H9 (cell line): Measurements from ENCODE around the gene PLEKHO2. TPM values are rescaled to one million over a fixed set of nuclear protein-coding genes. Genes with fewer than 3 reads are reported as not detected.

Experiments used
- DNase-seq: peaks from one replicate; pipeline ENCODE4 v3.0.0-alpha.2; 2017
- H2AFZ ChIP-seq: one replicate; pipeline ENCODE4 v1.6.1; 2013; ENCODE audit warnings: mild to moderate bottlenecking, low read length, control low read depth, moderate library complexity
- H2AK5ac ChIP-seq: 2 replicates; pipeline ENCODE4 v1.6.1; 2013; ENCODE audit warnings: low read length, control low read depth, mixed read lengths; ENCODE audit not compliant: insufficient read length
- H2BK120ac ChIP-seq: one replicate; pipeline ENCODE4 v1.6.1; 2013; ENCODE audit warnings: low read depth, mild to moderate bottlenecking, low read length, control low read depth, inconsistent platforms; ENCODE audit not compliant: poor library complexity, severe bottlenecking
- H2BK12ac ChIP-seq: 2 replicates; pipeline ENCODE4 v1.6.1; 2013; ENCODE audit warnings: low read length, control low read depth, mixed read lengths, low read depth; ENCODE audit not compliant: insufficient read length
- H2BK15ac ChIP-seq: 2 replicates; pipeline ENCODE4 v1.6.1; 2013; ENCODE audit warnings: low read depth, low read length, control low read depth
- H2BK20ac ChIP-seq: one replicate; pipeline ENCODE4 v1.6.1; 2013; ENCODE audit warnings: low read depth, mild to moderate bottlenecking, low read length, control low read depth, inconsistent platforms; ENCODE audit not compliant: poor library complexity, severe bottlenecking
- H2BK5ac ChIP-seq: 2 replicates; pipeline ENCODE4 v1.6.1; 2013; ENCODE audit warnings: low read length, control low read depth, mixed read lengths; ENCODE audit not compliant: insufficient read length
- H3K14ac ChIP-seq: 2 replicates; pipeline ENCODE4 v1.6.1; 2013; ENCODE audit warnings: low read length, control low read depth; ENCODE audit not compliant: insufficient read depth
- H3K18ac ChIP-seq: 2 replicates; pipeline ENCODE4 v1.6.1; 2013; ENCODE audit warnings: low read depth, mild to moderate bottlenecking, mixed read lengths, low read length, control low read depth; ENCODE audit not compliant: insufficient read length
- H3K23ac ChIP-seq: 2 replicates; pipeline ENCODE4 v1.6.1; 2013; ENCODE audit warnings: low read length, control low read depth, mixed read lengths, low read depth; ENCODE audit not compliant: insufficient read length
- H3K23me2 ChIP-seq: 2 replicates; pipeline ENCODE4 v1.6.1; 2013; ENCODE audit warnings: low read depth, mild to moderate bottlenecking, mixed read lengths, low read length, control low read depth; ENCODE audit not compliant: insufficient read length, poor library complexity, severe bottlenecking
- H3K27ac ChIP-seq: 2 replicates; pipeline ENCODE4 v1.5.1; 2013; ENCODE audit warnings: low read length, control low read depth, mixed read lengths, low read depth; ENCODE audit not compliant: insufficient read length
- H3K27me3 ChIP-seq: 2 replicates; pipeline ENCODE4 v1.6.1; 2013; ENCODE audit warnings: low read length, control low read depth, inconsistent platforms; ENCODE audit not compliant: insufficient read depth
- H3K4ac ChIP-seq: 2 replicates; pipeline ENCODE4 v1.6.1; 2013; ENCODE audit warnings: low read depth, mild to moderate bottlenecking, control low read depth, inconsistent platforms, low read length, moderate library complexity
- H3K4me1 ChIP-seq: 2 replicates; pipeline ENCODE4 v1.6.1; 2013; ENCODE audit warnings: low read length, control low read depth, inconsistent platforms; ENCODE audit not compliant: insufficient read depth
- H3K4me2 ChIP-seq: 2 replicates; pipeline ENCODE4 v1.6.1; 2013; ENCODE audit warnings: low read length, control low read depth, mixed read lengths; ENCODE audit not compliant: insufficient read length, insufficient read depth
- H3K56ac ChIP-seq: 2 replicates; pipeline ENCODE4 v1.6.1; 2013; ENCODE audit warnings: low read depth, mild to moderate bottlenecking, mixed read lengths, low read length, control low read depth; ENCODE audit not compliant: insufficient read length
- H3K79me1 ChIP-seq: 2 replicates; pipeline ENCODE4 v1.6.1; 2013; ENCODE audit warnings: low read depth, mild to moderate bottlenecking, moderate library complexity, low read length, control low read depth, inconsistent platforms; ENCODE audit not compliant: insufficient read depth, poor library complexity, severe bottlenecking
- H3K79me2 ChIP-seq: 2 replicates; pipeline ENCODE4 v1.6.1; 2013; ENCODE audit warnings: low read length, control low read depth, inconsistent platforms; ENCODE audit not compliant: insufficient read depth
- H3K9ac ChIP-seq: 2 replicates; pipeline ENCODE4 v1.6.1; 2013; ENCODE audit warnings: low read length, control low read depth, mixed read lengths; ENCODE audit not compliant: insufficient read length; ENCODE audit errors: extremely low read depth
- H3K9me3 ChIP-seq: one replicate; pipeline ENCODE4 v1.6.1; 2013; ENCODE audit warnings: low read depth, low read length, inconsistent platforms; ENCODE audit not compliant: control insufficient read depth
- H3T11ph ChIP-seq: one replicate; pipeline ENCODE4 v1.6.1; 2013; ENCODE audit warnings: mild to moderate bottlenecking, low read length, control low read depth, inconsistent platforms
- H4K20me1 ChIP-seq: one replicate; pipeline ENCODE4 v1.6.1; 2013; ENCODE audit not compliant: control insufficient read depth, insufficient read length, insufficient read depth
- H4K5ac ChIP-seq: 2 replicates; pipeline ENCODE4 v1.6.1; 2013; ENCODE audit warnings: low read depth, mild to moderate bottlenecking, mixed read lengths, low read length, control low read depth; ENCODE audit not compliant: insufficient read length
- H4K8ac ChIP-seq: replicated peaks from 2 replicates; pipeline ENCODE4 v1.6.1; 2013; ENCODE audit warnings: low read length, control low read depth, mixed read lengths, low read depth; ENCODE audit not compliant: insufficient read length
- H4K91ac ChIP-seq: 2 replicates; pipeline ENCODE4 v1.6.1; 2013; ENCODE audit warnings: low read depth, mild to moderate bottlenecking, moderate library complexity, mixed read lengths, low read length, control low read depth; ENCODE audit not compliant: insufficient read length
- H3K27ac Mint-ChIP-seq, 3 experiments: 2 replicates in 2 of 3; 3 replicates in 1 of 3; pipeline ENCODE4 v1.8.0; 2020 to 2021; ENCODE audit warnings: mixed read lengths in 3 of 3, mild to moderate bottlenecking in 1 of 3, moderate library complexity in 1 of 3
- H3K27me3 Mint-ChIP-seq: 2 replicates; pipeline ENCODE4 v1.8.0; 2021; ENCODE audit warnings: low read depth, mild to moderate bottlenecking, moderate library complexity, mixed read lengths
- H3K36me3 Mint-ChIP-seq, 3 experiments: 2 replicates in 2 of 3; 3 replicates in 1 of 3; pipeline ENCODE4 v1.8.0; 2020 to 2021; ENCODE audit warnings: low read depth in 3 of 3, mixed read lengths in 3 of 3; ENCODE audit not compliant: insufficient read depth in 1 of 3
- H3K4me1 Mint-ChIP-seq, 2 experiments: 2 replicates each; pipeline ENCODE4 v1.8.0; 2020; ENCODE audit warnings: mixed read lengths in 2 of 2
- H3K4me3 Mint-ChIP-seq, 2 experiments: 2 replicates in 1 of 2; 3 replicates in 1 of 2; pipeline ENCODE4 v1.8.0; 2020 to 2021; ENCODE audit warnings: mild to moderate bottlenecking in 2 of 2, mixed read lengths in 2 of 2, moderate library complexity in 1 of 2
- H3K9me3 Mint-ChIP-seq, 2 experiments: 2 replicates in 1 of 2; 3 replicates in 1 of 2; pipeline ENCODE4 v1.8.0; 2020; ENCODE audit warnings: mild to moderate bottlenecking in 2 of 2, mixed read lengths in 2 of 2, moderate library complexity in 1 of 2
- WGBS: extraction: QIAGEN DNeasy Blood & Tissue Kit; methylation state at CpG from one replicate; pipeline ENCODE4 v1.1.7; 2013; ENCODE audit warnings: missing lambda C conversion rate, low lambda C conversion rate, mixed read lengths; ENCODE audit not compliant: insufficient read length; ENCODE audit errors: extremely low coverage; 5-methylcytosine and 5-hydroxymethylcytosine counted together
- total RNA-seq: library from RNA; stranded (reverse); gene quantifications from 2 replicates; pipeline ENCODE4 v1.2.1, GENCODE V29; 2021
- TF ChIP-seq, protein P1 (sequence below): fragments of 200-600 bp; sonication (generic); conservative IDR thresholded peaks from 3 replicates; pipeline ENCODE4 v1.8.0; 2021; ENCODE audit warnings: antibody characterized with exemption, mild to moderate bottlenecking

Gene PLEKHO2
- total RNA-seq, 1 experiment from 2014 or later = 18.1 TPM

DNA sequence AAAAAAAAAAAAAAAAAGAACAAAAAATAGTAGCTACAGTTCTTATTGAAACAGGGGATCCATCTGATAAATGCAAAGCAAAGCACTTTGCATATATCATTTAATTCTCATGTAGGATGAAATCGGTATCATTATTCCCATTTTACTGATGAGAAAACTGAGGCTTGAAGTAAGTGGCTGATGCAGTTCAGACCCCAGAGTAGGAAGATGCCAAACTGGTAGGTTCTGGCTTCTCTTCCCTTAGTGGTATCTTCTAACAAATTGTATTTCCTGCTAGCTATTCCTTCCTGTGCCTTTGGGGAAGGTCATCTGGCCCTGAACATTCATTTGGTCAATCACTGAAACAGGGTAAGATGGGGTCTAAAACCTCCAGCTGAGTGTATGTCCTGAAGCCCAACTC lies 38.2 kb upstream of the PLEKHO2 start:
- Mint-ChIP-seq H3K4me3 (no peak overlapping the region), H3K36me3 (peaks cover 7 to 10% (median 9%) of the 10 kb centered on the region in 3 experiments), H3K27ac (no peak overlapping the region), H3K9me3 (peaks cover 5 to 8% of the 10 kb centered on the region in 2 experiments), H3K27me3 (no peaks in the 10 kb centered on the region), H3K4me1 (peaks cover 27 to 28% of the 10 kb centered on the region in 2 experiments)
- WGBS = no CpG with 5 or more reads among the region's 1 CpG
- DNase-seq = no peak
- Histone ChIP-seq H3K4me1 (peaks cover 5% of the 10 kb centered on the region; the same call in 1 of the 2 replicates), H3K27ac (no peak overlapping the region), H2AFZ (no peak overlapping the region), H3K14ac (no peak overlapping the region), H4K91ac (no peak overlapping the region), H3K79me2 (no peaks in the 10 kb centered on the region), H3K18ac (no peak overlapping the region), H3K4ac (no peak overlapping the region), H2AK5ac (no peak overlapping the region), H2BK12ac (no peak overlapping the region), H3K56ac (no peak overlapping the region), H4K5ac (no peak overlapping the region), H3K79me1 (no peaks in the 10 kb centered on the region), H3K27me3 (no peaks in the 10 kb centered on the region), H2BK120ac (no peak overlapping the region), H4K8ac (no peak overlapping the region), H3K23ac (no peak overlapping the region), H4K20me1 (no peaks in the 10 kb centered on the region), H2BK5ac (no peak overlapping the region), H3K9me3 (no peaks in the 10 kb centered on the region), H3K23me2 (peaks cover 6% of the 10 kb centered on the region), H3T11ph (no peak overlapping the region), H3K4me2 (no peak overlapping the region), H2BK20ac (no peak overlapping the region), H2BK15ac (no peak overlapping the region), H3K9ac (no peak overlapping the region)
- TF ChIP-seq, protein P1, sequence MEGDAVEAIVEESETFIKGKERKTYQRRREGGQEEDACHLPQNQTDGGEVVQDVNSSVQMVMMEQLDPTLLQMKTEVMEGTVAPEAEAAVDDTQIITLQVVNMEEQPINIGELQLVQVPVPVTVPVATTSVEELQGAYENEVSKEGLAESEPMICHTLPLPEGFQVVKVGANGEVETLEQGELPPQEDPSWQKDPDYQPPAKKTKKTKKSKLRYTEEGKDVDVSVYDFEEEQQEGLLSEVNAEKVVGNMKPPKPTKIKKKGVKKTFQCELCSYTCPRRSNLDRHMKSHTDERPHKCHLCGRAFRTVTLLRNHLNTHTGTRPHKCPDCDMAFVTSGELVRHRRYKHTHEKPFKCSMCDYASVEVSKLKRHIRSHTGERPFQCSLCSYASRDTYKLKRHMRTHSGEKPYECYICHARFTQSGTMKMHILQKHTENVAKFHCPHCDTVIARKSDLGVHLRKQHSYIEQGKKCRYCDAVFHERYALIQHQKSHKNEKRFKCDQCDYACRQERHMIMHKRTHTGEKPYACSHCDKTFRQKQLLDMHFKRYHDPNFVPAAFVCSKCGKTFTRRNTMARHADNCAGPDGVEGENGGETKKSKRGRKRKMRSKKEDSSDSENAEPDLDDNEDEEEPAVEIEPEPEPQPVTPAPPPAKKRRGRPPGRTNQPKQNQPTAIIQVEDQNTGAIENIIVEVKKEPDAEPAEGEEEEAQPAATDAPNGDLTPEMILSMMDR = no peak
